GM12874 (cell line): ENCODE data around the gene DLX4.

ENCODE experiments used
- TF ChIP-seq, protein P1 (sequence below): IDR thresholded peaks from 2 replicates; pipeline ENCODE4 v1.5.1; 2011; ENCODE audit warnings: low read depth, mild to moderate bottlenecking, control low read depth, low read length, moderate library complexity; ENCODE audit not compliant: insufficient read depth

Gene DLX4

DNA sequence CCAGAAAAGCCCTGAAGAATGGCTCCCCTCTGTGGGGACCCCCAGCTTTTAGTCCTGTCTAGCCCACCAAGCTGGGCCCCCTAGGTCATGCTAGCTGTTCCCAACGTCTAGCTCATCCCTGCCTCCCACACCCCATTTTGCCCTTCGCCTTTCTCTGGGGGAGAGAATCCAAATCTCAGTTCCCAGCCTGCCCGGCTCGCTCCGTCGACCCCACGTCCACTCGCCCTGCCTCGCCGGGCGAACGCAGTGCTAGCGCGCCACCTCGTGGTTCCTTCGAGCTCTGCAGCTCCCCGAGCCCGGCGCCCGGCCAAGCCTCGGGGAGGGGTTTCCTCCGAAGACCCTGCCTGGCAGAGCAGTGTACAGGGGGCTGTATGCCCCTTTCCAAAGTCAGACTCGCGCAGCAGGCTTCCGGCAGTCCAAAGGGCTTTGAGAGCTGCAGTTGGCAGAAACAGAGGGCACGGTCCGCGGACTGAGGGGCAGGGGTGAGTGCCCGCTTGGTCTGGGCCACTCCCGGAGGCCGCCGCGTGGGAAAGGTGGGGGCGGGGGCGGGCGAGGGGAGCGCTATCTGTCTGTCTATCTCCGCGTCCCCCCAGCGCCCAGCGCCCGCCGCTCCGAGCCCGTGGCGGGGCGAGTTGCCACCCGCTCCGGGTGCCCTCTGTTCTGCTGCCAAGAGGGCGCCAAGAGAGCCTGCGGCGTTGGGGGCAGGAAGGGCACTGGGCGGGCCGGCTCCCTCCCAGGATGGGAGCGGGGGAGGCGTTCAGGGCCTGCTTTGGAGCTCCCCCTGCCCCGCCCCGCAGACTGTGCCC lies 27.7 kb downstream of the DLX4 start:
- TF ChIP-seq, protein P1, sequence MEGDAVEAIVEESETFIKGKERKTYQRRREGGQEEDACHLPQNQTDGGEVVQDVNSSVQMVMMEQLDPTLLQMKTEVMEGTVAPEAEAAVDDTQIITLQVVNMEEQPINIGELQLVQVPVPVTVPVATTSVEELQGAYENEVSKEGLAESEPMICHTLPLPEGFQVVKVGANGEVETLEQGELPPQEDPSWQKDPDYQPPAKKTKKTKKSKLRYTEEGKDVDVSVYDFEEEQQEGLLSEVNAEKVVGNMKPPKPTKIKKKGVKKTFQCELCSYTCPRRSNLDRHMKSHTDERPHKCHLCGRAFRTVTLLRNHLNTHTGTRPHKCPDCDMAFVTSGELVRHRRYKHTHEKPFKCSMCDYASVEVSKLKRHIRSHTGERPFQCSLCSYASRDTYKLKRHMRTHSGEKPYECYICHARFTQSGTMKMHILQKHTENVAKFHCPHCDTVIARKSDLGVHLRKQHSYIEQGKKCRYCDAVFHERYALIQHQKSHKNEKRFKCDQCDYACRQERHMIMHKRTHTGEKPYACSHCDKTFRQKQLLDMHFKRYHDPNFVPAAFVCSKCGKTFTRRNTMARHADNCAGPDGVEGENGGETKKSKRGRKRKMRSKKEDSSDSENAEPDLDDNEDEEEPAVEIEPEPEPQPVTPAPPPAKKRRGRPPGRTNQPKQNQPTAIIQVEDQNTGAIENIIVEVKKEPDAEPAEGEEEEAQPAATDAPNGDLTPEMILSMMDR = peak; percentile 98

DNA sequence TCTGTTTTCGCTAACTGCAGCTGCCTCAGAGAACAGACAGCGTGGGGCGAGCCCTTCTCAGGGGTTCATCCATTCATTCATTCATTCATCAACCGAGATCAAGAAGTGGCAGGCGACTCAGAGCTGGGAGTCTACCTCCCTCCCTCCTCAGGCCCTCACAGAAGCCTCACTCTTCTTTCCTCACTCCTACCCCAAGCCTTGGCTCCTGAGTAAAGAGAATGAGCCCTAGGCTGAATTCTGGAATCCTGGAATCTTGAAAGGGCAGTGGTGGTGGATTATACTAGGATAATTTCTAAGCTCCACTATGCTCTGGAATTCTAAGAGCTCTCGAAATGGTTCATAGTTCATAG lies 28.3 kb downstream of the DLX4 start:
- TF ChIP-seq, protein P1 = no peak

DNA sequence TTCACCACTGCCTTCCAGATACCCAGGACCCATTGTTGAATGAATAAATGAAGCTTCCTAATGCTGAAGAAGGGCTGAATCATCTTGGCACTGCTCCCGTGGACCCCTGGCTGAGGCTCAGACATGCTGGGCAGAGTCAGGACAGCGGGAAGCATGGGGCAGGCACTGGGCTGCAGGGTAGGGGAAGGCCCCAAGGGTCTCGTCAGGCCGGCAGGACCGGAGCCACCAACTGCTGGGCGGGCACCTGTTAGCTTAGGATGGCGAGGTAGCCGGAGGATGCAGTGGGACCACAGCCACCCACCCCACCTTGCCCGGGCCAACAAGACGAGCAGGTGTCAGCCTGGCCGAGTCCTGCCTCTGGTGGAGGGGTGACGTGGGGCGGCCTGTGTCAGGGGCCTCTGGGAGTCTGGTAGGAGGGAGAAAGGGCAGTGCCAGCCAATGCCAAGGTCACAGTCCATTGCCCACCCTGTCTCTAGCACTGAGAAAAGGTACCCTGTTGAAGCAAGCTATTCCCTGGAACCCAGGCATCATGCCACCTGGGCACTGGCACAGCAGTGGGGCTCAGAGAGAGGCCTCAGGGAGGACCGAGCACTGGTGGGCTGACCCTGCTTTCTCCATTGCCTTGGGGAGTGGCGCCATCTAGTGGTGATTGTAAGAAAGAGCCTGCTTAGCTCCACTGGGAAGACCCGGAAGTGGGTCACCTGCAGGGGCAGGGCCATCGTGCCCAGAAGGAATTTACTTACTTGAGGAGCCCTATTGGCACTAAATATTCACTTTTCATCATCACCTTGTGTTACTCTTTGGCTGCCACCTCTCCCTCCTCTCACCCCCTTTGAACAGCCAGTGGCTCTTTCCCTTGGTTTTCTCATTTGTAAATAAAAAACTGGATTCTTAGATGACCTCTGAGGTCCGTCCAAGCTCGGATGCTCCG lies 29.0 kb downstream of the DLX4 start:
- TF ChIP-seq, protein P1 = peak; percentile 91

DNA sequence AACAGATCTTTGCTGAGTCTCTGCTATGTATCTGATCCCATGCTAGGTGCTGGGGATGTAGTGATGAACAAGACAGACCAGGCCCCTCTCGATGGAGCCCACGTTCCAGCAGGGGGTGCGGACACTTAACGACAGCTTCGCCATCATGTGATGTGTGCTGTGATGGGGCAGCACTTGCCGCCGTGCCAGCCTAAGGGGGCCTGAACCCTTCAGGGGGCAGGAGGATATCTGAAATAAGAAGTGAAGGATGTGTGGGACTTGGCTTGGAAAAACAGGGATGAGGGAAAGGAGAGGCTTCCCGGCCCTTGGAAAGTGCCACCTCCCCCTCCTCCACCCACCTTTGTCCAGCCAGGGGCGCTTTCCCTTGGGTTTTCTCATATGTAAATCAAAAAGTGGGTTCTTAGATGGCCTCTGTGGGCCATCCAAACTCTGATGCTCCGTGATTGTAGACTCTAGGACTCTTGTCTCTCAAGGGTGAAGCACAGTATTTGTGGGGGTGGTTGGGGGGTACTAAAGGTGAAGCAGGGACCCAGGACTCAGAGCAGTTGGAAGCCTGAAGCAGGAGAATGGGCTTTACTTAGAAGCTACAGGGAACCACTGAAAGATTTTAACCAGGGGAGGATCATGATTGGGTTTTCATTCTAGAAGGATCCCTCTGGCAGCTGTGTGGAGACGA lies 30.0 kb downstream of the DLX4 start:
- TF ChIP-seq, protein P1 = no peak

DNA sequence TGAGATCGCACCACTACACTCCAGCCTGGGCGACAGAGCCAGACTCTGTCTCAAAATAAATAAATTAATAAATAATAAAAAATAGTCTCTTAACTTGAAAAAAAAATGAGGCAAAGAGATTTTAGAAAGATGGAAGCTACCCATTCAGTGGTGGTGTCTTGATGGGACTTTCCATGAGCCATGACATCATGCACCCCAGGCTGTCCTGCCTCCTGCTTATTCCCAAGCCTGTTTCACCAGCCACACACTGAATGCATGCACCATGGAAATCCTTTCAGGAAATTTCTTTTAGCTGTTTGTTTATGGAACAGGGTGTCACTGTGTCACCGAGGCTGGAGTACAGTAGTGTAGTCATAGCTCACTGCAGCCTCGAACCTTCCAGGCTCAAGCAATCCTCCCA lies 34.9 kb downstream of the DLX4 start:
- TF ChIP-seq, protein P1 = no peak

DNA sequence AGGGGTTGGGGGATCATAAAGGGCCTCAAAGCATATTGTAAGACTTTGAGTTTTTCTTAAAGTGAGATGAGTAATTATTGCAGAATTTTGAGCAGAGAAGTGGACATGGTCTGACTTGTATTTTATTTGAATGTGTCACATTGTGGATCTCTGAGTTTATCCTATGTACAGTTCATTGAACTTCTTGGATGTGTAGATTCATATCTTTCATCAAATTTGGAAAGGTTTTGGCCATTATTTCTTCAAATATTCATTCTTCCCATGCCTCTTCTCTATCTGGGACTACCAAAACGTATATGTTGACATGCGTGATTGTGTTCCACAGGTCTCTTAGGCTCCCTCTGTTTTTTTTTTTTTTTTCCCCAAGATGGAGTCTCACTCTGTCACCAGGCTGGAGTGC lies 40.3 kb downstream of the DLX4 start:
- TF ChIP-seq, protein P1 = no peak

DNA sequence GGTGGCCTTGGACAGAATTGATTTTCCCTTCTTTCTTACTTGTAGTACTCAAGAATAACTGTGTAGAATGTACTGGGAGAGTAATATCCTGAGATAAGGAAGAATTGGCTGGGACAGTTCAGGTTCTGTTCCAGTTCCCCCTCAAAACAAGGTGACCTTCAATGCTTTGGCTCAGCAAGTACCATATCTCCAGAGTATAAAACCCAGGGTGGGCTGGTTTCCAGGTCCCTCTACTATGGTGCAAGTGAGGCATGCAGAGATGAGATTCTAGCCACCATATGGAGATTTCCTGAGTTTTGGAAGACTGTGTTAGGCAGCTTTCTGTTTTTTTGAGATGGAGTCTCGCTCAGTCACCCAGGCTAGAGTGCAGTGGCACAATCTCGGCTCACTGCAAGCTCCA lies 44.1 kb downstream of the DLX4 start:
- TF ChIP-seq, protein P1 = no peak
